HG02885 (cell line): Measurements from ENCODE around the gene ESAM.

Source experiments
- ATAC-seq: cut with Tn5 transposase; IDR thresholded peaks from one replicate; pipeline ENCODE4 v1.9.1; 2021; ENCODE audit warnings: mild to moderate bottlenecking; ENCODE audit not compliant: unreplicated experiment, poor library complexity

Gene ESAM

GRCh38 chr11:124753624-124754023 is 8.5 kb downstream of the ESAM start:
- no peak for ATAC-seq

- no peak for ATAC-seq
Measured at GRCh38 chr11:124753205-124753604, 8.9 kb downstream of the ESAM start.

- ATAC-seq, result no peak
Measured at GRCh38 chr11:124752471-124753102, 9.5 kb downstream of the ESAM start.

DNA sequence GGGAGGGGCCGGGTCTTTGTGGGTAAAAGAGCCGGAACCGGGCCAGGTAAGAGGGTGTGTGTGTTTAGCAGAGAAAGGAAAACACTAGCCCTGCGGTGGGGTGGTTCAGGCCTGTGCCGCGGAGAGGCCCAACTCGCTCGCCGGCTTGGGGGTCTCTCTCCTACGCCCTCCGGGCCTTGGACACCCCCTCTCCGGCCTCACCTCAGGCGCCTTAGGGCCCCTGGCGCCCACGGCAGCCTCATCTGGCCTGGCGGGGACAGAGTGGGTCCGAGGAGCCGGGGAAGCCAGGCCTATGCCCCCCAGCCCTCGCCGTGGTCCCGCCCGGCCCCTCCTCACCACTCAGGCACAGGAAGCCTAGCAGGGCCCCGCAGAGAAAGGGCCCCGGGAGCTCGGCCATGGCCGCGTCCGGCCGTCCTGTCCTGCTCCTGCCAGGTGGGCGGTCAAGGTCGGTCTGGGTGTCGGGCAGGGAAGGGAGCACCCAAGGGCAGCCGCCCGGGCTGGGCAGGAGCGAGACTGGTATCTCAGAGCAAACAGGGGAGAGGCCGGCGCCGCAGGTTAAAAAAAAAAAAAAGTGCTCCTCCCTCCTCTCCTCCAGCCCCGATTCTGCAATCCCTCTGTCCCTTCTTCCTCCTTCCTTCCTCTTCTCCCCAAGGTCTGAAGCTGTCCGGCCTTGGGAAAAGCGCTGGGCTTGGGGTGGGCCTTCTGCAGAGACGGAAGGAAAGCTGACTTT is 10.2 kb downstream of the ESAM start, which contains the start of gene VSIG2:
VSIG2 (minus strand) TSS at position 515 of the 730 bp plus-strand sequence; CDS start at position 397, 118 bp downstream.
- no peak for ATAC-seq

GRCh38 chr11:124751391-124751740 is 10.7 kb downstream of the ESAM start:
- no peak for ATAC-seq

- no peak for ATAC-seq
Measured at GRCh38 chr11:124749912-124750311, 12.2 kb downstream of the ESAM start.

DNA sequence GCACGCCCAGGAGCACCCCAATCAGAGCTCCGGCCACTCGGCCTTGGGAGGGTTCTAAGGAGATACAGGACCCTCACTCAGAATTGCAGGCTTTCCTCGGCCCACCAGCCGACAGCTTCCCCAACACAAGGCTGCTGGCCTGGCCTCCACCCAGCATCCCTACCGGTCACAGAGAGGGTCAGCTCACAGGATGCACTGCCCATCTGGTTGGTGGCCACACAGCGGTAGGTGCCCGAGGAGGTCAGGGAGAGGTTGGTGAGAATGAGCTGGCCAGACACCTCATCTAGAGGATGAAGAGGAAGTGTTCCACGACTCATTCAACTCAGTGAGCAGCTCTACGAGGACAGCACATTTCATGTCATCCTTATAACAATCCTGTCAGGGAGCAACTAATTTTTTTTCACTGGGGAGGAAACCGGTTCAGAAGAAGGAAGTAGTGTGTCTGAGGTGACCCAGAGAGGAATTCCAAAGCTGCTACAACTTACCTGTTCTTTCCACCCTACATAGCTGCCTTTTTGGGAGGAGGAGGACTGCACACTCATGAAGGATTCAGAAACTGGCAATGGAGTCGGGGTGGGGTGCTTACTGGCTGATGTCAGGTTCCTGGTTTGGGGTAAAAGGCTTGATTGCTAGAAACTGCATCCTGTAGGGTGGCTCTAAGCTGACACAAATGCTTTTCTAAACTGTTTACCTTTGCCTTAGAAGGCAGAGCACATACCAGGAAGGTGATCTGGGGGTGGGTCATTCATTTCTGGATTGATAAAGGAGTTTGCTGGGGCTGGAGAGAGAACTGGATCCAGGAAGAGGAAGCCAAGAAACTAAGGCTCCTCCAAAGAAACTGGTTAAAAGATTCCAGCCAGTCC is 13.4 kb downstream of the ESAM start:
- no peak for ATAC-seq

DNA sequence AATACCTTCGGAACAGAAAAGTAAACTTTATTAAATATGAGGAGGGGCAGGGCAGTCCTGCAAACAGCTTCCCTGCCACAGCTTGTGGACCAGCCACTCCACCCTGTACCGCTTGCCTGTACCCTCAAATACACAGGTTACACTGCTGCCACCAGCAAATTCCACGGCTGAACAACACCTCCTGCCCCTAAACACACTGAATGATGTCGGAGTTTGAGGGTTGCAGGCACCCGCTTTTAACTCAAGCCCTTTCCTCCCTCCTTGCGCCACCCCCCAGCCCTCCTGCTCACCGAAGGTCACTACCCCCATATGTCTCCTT is 14.0 kb downstream of the ESAM start:
- ATAC-seq, result no peak

GRCh38 chr11:124747406-124748099 is 14.5 kb downstream of the ESAM start:
- no peak for ATAC-seq

DNA sequence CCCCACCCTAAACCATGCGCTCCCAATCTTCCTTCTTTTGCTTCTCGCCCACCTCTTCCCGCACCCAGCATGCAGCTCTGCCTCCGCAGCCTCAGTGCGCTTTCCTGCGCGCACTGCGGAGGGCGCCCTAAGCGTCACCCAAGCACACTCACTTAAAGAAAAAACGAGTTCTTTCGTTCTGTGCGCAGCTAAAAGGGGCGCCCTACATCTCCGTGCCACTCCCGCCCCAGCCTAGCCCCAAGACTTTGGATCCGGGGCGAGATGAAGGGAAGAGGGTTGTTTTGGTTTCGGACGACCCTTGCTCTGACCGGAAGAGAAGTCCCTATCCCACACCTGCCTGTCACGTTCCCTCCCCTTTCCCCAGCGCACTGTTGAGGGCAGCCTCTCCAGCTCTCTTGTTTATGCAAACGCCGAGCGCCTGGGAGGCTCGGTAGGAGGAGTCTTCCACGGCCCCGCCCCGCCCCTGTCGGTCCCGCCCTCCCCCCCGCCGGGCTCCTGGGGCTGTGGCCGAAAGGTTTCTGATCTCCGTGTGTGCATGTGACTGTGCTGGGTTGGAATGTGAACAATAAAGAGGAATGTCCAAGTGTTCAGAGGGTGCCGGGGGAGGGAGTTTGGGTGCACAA is 15.4 kb downstream of the ESAM start:
- peak; percentile 94 for ATAC-seq

- peak; percentile 20 for ATAC-seq
Measured at GRCh38 chr11:124745835-124746620, 16.1 kb downstream of the ESAM start.

DNA sequence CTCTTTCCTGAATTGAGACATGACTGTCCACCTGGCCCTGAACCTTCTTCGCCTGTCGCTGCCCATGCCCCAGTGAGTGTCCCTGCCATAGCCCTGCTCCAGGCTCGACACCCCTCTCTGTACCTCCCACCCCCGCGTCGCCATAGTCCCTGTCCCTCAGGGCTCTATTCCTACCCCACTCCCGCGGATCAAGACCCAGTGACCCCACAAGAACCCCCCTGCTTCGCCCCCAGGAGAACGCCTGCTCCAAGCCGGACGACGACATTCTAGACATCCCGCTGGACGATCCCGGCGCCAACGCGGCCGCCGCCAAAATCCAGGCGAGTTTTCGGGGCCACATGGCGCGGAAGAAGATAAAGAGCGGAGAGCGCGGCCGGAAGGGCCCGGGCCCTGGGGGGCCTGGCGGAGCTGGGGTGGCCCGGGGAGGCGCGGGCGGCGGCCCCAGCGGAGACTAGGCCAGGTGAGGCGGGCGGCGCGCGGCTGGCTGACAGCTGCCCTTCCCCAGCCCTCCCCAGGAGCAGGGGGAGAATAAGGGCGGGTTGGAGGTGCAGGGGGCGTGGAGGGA is 16.7 kb downstream of the ESAM start:
- no peak for ATAC-seq

GRCh38 chr11:124743050-124743449 is 19.0 kb downstream of the ESAM start:
- ATAC-seq, result no peak

- no peak for ATAC-seq
Measured at GRCh38 chr11:124742555-124742954, 19.5 kb downstream of the ESAM start.

- ATAC-seq, result peak; percentile 33
Measured at GRCh38 chr11:124740277-124740882, 21.7 kb downstream of the ESAM start.

DNA sequence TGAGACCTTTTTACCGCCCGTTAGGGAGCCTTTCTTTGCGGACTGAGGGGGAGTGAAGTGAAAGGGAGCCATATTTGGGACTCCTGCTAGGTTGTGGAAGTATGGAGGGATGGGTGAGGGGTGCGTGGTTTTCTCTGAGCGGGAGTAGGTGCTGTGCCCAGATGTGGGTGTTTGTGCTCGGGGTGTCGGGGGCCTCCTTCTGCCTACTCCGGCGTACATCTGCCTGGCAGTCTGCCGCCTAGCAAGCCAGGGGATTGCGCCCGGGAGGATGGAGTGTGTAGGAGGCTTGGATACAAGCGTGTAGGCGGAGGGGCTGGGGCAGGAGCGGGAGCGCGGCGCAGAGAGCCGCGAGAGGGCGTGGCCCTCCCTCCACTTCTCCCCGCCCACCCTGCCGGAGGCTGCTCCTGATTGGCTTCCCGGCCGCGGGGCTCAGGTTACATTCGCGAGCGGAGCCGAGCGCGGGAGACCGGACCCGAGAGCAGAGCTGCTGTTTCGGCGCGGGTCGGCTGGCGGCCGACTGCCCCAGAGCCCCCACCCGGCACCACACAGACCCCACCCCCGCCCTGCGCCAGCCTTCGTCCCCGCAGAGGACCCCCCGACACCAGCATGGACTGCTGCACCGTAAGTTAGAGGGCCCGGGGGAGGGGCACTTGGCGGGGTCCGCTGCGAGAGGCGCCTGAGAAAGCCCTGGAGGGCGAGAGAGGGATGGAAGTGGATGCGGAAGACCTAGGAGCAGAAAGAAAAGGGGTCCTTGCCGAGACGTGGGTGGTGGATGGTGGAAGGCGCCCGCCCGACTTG is 22.4 kb downstream of the ESAM start, which contains the start of gene NRGN:
NRGN (plus strand) TSS at position 464 of the 798 bp plus-strand sequence; CDS start at position 607, 143 bp downstream.
- peak; percentile 99 for ATAC-seq

DNA sequence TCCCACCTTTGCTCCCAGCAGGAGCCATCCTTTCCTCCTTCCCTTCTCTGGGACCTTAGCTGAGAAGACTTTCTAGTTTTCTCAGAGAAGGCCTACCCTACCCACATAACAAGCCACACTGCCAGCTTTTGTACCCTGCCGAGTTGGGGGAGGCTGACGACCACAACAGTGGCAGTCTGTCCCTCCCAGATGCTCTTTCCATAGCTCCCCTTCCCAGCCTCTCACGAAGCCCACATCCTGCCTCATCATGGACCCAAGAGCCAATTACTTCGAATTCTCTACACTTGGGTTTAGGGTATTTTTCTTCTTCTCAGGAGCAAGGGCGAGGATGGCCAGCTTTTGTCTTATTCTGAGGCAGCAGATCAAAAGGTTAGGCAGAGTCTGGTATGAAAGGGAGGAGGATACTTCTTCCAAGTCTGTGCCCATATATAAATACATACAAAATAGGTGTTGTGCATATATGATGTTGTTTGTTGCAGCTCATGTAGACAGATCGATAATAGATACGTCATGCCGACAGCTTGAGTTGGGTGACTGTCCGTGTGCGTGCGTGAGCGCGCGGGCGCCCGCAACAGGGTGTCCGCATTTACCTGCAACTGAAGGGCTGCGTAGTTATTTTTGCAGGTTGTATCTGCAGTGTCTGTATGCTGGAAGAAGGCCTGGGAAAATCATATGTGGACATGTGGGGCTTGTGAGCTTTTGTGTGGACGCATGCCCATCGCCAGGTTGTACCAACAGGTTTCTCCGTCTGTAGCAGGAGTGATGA is 23.2 kb downstream of the ESAM start:
- ATAC-seq, result no peak
